K562 (cell line): Measurements from ENCODE around the gene FAM53B. TPM values are rescaled to one million over a fixed set of nuclear protein-coding genes. Genes with fewer than 3 reads are reported as not detected.

Experiments used
- ATAC-seq: fragments of 200-7000 bp; cut with Tn5 transposase; 3 replicates; pipeline ENCODE4 v1.9.1; 2020; ENCODE audit warnings: moderate library complexity
- BruUV-seq: library from RNA; stranded (reverse); fragments of 400-500 nt; replicated peaks from 2 replicates; lab custom pipeline; 2021; lab: Mats Ljungman, UMichigan
- CTCF ChIA-PET: fragments of 300-600 bp; formaldehyde crosslinking; extraction: SDS; loops from one replicate; lab custom pipeline; 2021; ENCODE audit warnings: low intra/inter-chr PET ratio; lab: Yijun Ruan, JAX
- POLR2A ChIA-PET: fragments of 300-600, 350-650 bp; sonication (Branson Sonifier 250); formaldehyde crosslinking; extraction: SDS; loops from one replicate; lab custom pipeline; 2021; ENCODE audit warnings: antibody characterized with exemption, inconsistent platforms; lab: Yijun Ruan, JAX
- DNase-seq, 4 experiments: peaks; one replicate each; pipeline versions ENCODE4 v3.0.0 to v3.0.0-alpha.2; 2011 to 2018; ENCODE audit warnings: low spot score in 3 of 4, mixed read lengths in 3 of 4; ENCODE audit errors: extremely low read depth in 1 of 4
- FAIRE-seq: peaks from 2 replicates; lab custom pipeline; 2011; peaks lifted over from hg19 to GRCh38; lab: Jason Lieb, UNC
- H2AFZ ChIP-seq: 2 replicates; pipeline ENCODE4 v1.6.0; 2011; ENCODE audit warnings: low read depth, low read length, control low read depth, inconsistent platforms
- H3K27ac ChIP-seq: fragments of 200-600 bp; 3 replicates; pipeline ENCODE4 v1.8.0; 2011; ENCODE audit warnings: low read depth, mild to moderate bottlenecking, control low read depth, inconsistent platforms, low read length, moderate library complexity, mixed read lengths; ENCODE audit errors: extremely low read depth
- H3K27me3 ChIP-seq, 2 experiments: fragments of 300-600 bp in 1 of 2; 2 replicates in 1 of 2; 3 replicates in 1 of 2; pipeline versions ENCODE4 v1.6.0 to v1.8.0; 2011; ENCODE audit warnings: inconsistent platforms in 2 of 2, low read length in 2 of 2, mild to moderate bottlenecking in 1 of 2, mixed read lengths in 1 of 2, moderate library complexity in 1 of 2; ENCODE audit not compliant: control insufficient read depth in 2 of 2, insufficient read depth in 2 of 2
- H3K36me3 ChIP-seq: fragments of 300-600 bp; 3 replicates; pipeline ENCODE4 v1.8.0; 2011; ENCODE audit warnings: mild to moderate bottlenecking, low read length, inconsistent platforms; ENCODE audit not compliant: control insufficient read depth, insufficient read depth
- H3K4me1 ChIP-seq, 2 experiments: fragments of 200-600 bp in 1 of 2; replicated peaks in 1 of 2; 2 replicates in 1 of 2; 3 replicates in 1 of 2; pipeline versions ENCODE4 v1.5.1 to v1.8.0; 2011; ENCODE audit warnings: inconsistent platforms in 2 of 2, low read length in 2 of 2, mild to moderate bottlenecking in 1 of 2, mixed read lengths in 1 of 2, moderate library complexity in 1 of 2; ENCODE audit not compliant: control insufficient read depth in 2 of 2, insufficient read depth in 2 of 2
- H3K4me2 ChIP-seq: 2 replicates; pipeline ENCODE4 v1.6.1; 2011; ENCODE audit warnings: low read length, control low read depth, inconsistent platforms, mixed read lengths; ENCODE audit not compliant: insufficient read depth
- H3K4me3 ChIP-seq: fragments of 200-600 bp; sonication (generic), shearing (Covaris generic); 2 replicates; pipeline ENCODE4 v1.5.1; 2016; ENCODE audit warnings: control low read depth, inconsistent platforms
- H3K79me2 ChIP-seq: fragments of 200-600 bp; 3 replicates; pipeline ENCODE4 v1.8.0; 2011; ENCODE audit warnings: low read length, inconsistent platforms; ENCODE audit not compliant: control insufficient read depth, insufficient read depth
- H3K9ac ChIP-seq, 2 experiments: 2 replicates each; pipeline versions ENCODE4 v1.6.0 to v1.6.1; 2011; ENCODE audit warnings: low read depth in 2 of 2, low read length in 2 of 2, control low read depth in 1 of 2, inconsistent platforms in 1 of 2, mild to moderate bottlenecking in 1 of 2, mixed read lengths in 1 of 2; ENCODE audit not compliant: insufficient read depth in 1 of 2
- H3K9me1 ChIP-seq: one replicate; pipeline ENCODE4 v1.6.0; 2011; ENCODE audit warnings: inconsistent platforms, mild to moderate bottlenecking, low read length, moderate library complexity; ENCODE audit not compliant: control insufficient read depth, insufficient read depth
- H3K9me3 ChIP-seq: replicated peaks from 2 replicates; pipeline ENCODE4 v1.5.1; 2011; ENCODE audit warnings: low read depth, low read length, inconsistent platforms; ENCODE audit not compliant: control insufficient read depth, insufficient read depth
- H4K20me1 ChIP-seq: replicated peaks from 2 replicates; pipeline ENCODE4 v1.6.1; 2011; ENCODE audit warnings: low read length, inconsistent platforms, mixed read lengths; ENCODE audit not compliant: control insufficient read depth, insufficient read depth
- ARID1B ChIP-seq: fragments of 450-650 bp; IDR thresholded peaks from 2 replicates; pipeline ENCODE4 v1.6.1; 2016; ENCODE audit warnings: antibody characterized with exemption, mild to moderate bottlenecking, inconsistent platforms
- CREB1 ChIP-seq, 2 experiments: sonication (generic) in 1 of 2; formaldehyde crosslinking in 1 of 2; IDR thresholded peaks; 2 replicates each; pipeline versions ENCODE4 v1.6.1 to v1.8.0; 2012 to 2022; ENCODE audit warnings: inconsistent platforms in 1 of 2, mild to moderate bottlenecking in 1 of 2, missing genetic modification reagents in 1 of 2, moderate library complexity in 1 of 2
- TCF3 ChIP-seq: sonication (generic); formaldehyde crosslinking; IDR thresholded peaks from 2 replicates; pipeline ENCODE4 v1.4.0; 2020; ENCODE audit warnings: mild to moderate bottlenecking, missing genetic modification reagents
- U2AF1 ChIP-seq: fragments of 200-400 bp; formaldehyde crosslinking; optimal IDR thresholded peaks from 2 replicates; pipeline ENCODE3; 2017; ENCODE audit warnings: mild to moderate bottlenecking, low read depth, low read length, moderate library complexity
- WGBS: fragments of 100-300 bp; shearing (Covaris generic); methylation state at CpG from one replicate; pipeline ENCODE4 v1.1.6; 2016; ENCODE audit warnings: low coverage, mixed read lengths; ENCODE audit not compliant: insufficient coverage; ENCODE audit errors: missing lambda C conversion rate; 5-methylcytosine and 5-hydroxymethylcytosine counted together
- in situ Hi-C: fragments of 300-500 bp; cut with MboI; formaldehyde crosslinking; loops from 4 replicates; pipeline ENCODE4 v1.15.0; 2018; ENCODE audit warnings: inconsistent platforms, mixed read lengths
- intact Hi-C: fragments of 100-400 bp; cut with micrococcal nuclease; formaldehyde crosslinking; loops from 2 replicates; pipeline ENCODE4 v1.14.2; 2022
- polyA plus RNA-seq, 8 experiments: library from polyadenylated mRNA; depleted of rRNA in 4 of 8; stranded (reverse) in 5 of 8; unstranded in 3 of 8; fragments of >200 nt; fragmentation: Nextera tagmentation in 2 of 8; fragmentation: Illumina TruSeq in 1 of 8; extraction: Ambion mirVana in 2 of 8; extraction: Trizol in 1 of 8; gene quantifications; 2 replicates each; pipeline versions ENCODE4 v1.2.1 to v1.2.3, GENCODE V29; 2011 to 2014; ENCODE audit warnings: inconsistent platforms in 1 of 8, missing spikeins in 1 of 8
- total RNA-seq, 7 experiments: library from RNA; depleted of rRNA in 6 of 7; stranded (reverse); fragments of >200 nt in 6 of 7; fragmentation: Illumina TruSeq in 2 of 7; extraction: Trizol in 2 of 7; gene quantifications; 2 replicates each; pipeline versions ENCODE4 v1.2.1 to v1.2.3, GENCODE V29; 2011 to 2021; ENCODE audit warnings: low replicate concordance in 1 of 7
- TF ChIP-seq, protein P1 (sequence below), 2 experiments: IDR thresholded peaks in 1 of 2; conservative IDR thresholded peaks in 1 of 2; 2 replicates each; pipeline ENCODE4 v1.6.1; 2016; ENCODE audit warnings: low read depth in 2 of 2, mild to moderate bottlenecking in 1 of 2, missing compliant biosample characterization in 1 of 2, missing genetic modification characterization in 1 of 2, moderate library complexity in 1 of 2
- TF ChIP-seq, protein P2 (sequence below): fragments of 450-650 bp; IDR thresholded peaks from 2 replicates; pipeline ENCODE4 v1.6.1; 2018; ENCODE audit not compliant: partially characterized antibody

The FAM53B gene
- total and polyA plus RNA-seq, 9 of the 15 experiments (the other 6 are each of a cell fraction or from before 2014, with no cell fraction given): 0.03 to 16.5 (median 5.0) TPM

DNA sequence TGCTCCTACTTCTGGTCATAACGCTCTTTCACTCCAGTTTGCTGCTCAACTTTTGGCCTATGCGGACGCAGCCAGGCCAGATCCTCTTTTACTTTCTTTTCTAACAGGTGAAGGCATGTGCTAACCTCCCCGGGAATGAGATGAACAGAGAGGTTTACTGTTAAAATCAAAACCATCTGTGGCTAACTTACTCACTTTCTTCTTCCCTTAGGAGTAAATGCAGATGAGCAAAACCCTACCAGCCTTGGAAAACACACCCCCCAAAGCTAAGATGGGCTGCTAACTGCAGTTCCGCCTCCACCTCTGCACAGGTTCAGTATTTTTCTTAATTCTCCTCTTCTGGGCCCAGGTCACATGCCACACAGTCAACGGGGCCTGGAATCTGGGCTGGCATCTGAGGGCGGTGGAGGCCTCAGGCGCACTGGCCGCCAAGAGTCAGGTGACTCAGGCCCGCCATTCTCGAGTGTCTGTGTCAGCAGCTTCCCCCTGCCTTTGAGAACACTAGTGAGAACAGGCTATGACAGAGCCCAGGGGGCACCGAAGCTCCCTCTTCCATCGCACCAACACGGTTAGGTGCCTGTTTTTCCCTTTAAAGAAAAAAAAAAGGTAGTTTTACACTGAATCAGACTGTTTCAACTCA is 11.1 kb downstream of the FAM53B start:
- H3K27ac ChIP-seq: no peak overlapping the region
- no peak for FAIRE-seq

More for the DNA sequence above, 11.1 kb downstream of the FAM53B start:
- H3K4me3 ChIP-seq: no peak overlapping the region
- peaks cover 14% of the 10 kb centered on the region; the same call in 1 of the 3 replicates for H3K36me3 ChIP-seq
- no peaks in the 10 kb centered on the region for H3K9me3 ChIP-seq
- intact Hi-C loops (no loop called here), in situ Hi-C loops (no loop called here)
- no peak overlapping the region for H3K9ac ChIP-seq
- WGBS: 90% methylated on average over 10 of the region's 14 CpGs
- no peaks in the 10 kb centered on the region for H3K27me3 ChIP-seq
- TF ChIP-seq TCF3 (CRISPR knock-in tag): no peak
- TF ChIP-seq, protein P1, sequence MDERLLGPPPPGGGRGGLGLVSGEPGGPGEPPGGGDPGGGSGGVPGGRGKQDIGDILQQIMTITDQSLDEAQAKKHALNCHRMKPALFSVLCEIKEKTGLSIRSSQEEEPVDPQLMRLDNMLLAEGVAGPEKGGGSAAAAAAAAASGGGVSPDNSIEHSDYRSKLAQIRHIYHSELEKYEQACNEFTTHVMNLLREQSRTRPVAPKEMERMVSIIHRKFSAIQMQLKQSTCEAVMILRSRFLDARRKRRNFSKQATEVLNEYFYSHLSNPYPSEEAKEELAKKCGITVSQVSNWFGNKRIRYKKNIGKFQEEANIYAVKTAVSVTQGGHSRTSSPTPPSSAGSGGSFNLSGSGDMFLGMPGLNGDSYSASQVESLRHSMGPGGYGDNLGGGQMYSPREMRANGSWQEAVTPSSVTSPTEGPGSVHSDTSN (CRISPR knock-in tag; IDR thresholded peaks at IDR 0.05; ENCODE audit: low read depth): no peak
- TF ChIP-seq, protein P1 (tag; conservative IDR thresholded peaks at IDR 0.05; ENCODE audit: low read depth): no peak
- TF ChIP-seq, protein P2, sequence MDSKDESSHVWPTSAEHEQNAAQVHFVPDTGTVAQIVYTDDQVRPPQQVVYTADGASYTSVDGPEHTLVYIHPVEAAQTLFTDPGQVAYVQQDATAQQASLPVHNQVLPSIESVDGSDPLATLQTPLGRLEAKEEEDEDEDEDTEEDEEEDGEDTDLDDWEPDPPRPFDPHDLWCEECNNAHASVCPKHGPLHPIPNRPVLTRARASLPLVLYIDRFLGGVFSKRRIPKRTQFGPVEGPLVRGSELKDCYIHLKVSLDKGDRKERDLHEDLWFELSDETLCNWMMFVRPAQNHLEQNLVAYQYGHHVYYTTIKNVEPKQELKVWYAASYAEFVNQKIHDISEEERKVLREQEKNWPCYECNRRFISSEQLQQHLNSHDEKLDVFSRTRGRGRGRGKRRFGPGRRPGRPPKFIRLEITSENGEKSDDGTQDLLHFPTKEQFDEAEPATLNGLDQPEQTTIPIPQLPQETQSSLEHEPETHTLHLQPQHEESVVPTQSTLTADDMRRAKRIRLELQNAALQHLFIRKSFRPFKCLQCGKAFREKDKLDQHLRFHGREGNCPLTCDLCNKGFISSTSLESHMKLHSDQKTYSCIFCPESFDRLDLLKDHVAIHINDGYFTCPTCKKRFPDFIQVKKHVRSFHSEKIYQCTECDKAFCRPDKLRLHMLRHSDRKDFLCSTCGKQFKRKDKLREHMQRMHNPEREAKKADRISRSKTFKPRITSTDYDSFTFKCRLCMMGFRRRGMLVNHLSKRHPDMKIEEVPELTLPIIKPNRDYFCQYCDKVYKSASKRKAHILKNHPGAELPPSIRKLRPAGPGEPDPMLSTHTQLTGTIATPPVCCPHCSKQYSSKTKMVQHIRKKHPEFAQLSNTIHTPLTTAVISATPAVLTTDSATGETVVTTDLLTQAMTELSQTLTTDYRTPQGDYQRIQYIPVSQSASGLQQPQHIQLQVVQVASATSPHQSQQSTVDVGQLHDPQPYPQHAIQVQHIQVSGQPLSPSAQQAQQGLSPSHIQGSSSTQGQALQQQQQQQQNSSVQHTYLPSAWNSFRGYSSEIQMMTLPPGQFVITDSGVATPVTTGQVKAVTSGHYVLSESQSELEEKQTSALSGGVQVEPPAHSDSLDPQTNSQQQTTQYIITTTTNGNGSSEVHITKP: no peak
- TF ChIP-seq CREB1 (IDR thresholded peaks at IDR 0.05): no peak
- no peak for TF ChIP-seq CREB1 (CRISPR knock-in tag; IDR thresholded peaks at IDR 0.05)
- no peak for TF ChIP-seq U2AF1
- no peak for TF ChIP-seq ARID1B
- BruUV-seq: no TSS peak
- POLR2A ChIA-PET: interaction anchor here (0.7 to 1.9 kb wide), 4 partner anchors 8 to 178 kb away, joined by 3 to 8 read pairs (median 4); no protein-coding TSS in a partner anchor
- peaks cover 23% of the 10 kb centered on the region; the same call in 1 of the 2 replicates for H4K20me1 ChIP-seq
- no peak overlapping the region for H3K4me2 ChIP-seq
- DNase-seq (no peak), ATAC-seq (no peak)
- no peak overlapping the region for H2AFZ ChIP-seq
- H3K79me2 ChIP-seq: peaks cover 18% of the 10 kb centered on the region
- peaks cover 4 to 18% of the 10 kb centered on the region in 2 experiments; a peak in 3 of 5 replicates for H3K4me1 ChIP-seq
- H3K9me1 ChIP-seq: peaks cover 3% of the 10 kb centered on the region
- CTCF ChIA-PET: no interaction called here
